SK-N-SH treated with all-trans-retinoic acid at 6 μM for 48 hours (cell line): ENCODE measurements around the gene PLCH2.

ENCODE experiments used
- ARNTL ChIP-seq: fragments of 450-650 bp; formaldehyde crosslinking; IDR thresholded peaks from 2 replicates; pipeline ENCODE4 v1.5.0; 2020; ENCODE audit warnings: low read depth, mild to moderate bottlenecking, moderate library complexity, borderline replicate concordance
- CREB5 ChIP-seq: fragments of 250-450 bp; sonication (Bioruptor Pico); IDR thresholded peaks from 2 replicates; pipeline ENCODE4 v1.5.1; 2020; ENCODE audit warnings: low read depth, mild to moderate bottlenecking, moderate library complexity
- GLIS3 ChIP-seq: fragments of 250-450 bp; sonication (Bioruptor Pico); IDR thresholded peaks from 2 replicates; pipeline ENCODE4 v1.5.0; 2020; ENCODE audit warnings: mild to moderate bottlenecking, moderate library complexity
- ISL1 ChIP-seq: fragments of 250-450 bp; sonication (Bioruptor Pico); IDR thresholded peaks from 2 replicates; pipeline ENCODE4 v2.1.2; 2022; ENCODE audit warnings: mild to moderate bottlenecking, moderate library complexity
- PATZ1 ChIP-seq: fragments of 250-450 bp; sonication (Bioruptor Pico); IDR thresholded peaks from 2 replicates; pipeline ENCODE4 v1.8.0; 2020; ENCODE audit warnings: mild to moderate bottlenecking, moderate library complexity, borderline replicate concordance
- RARB ChIP-seq: fragments of 250-450 bp; sonication (Bioruptor Pico); IDR thresholded peaks from 2 replicates; pipeline ENCODE4 v1.8.0; 2021; ENCODE audit warnings: mild to moderate bottlenecking, moderate library complexity
- ZC3H10 ChIP-seq: fragments of 250-450 bp; sonication (Bioruptor Pico); IDR thresholded peaks from 2 replicates; pipeline ENCODE4 v1.5.1; 2021; ENCODE audit warnings: mild to moderate bottlenecking, moderate library complexity
- ZNF565 ChIP-seq: fragments of 450-650 bp; formaldehyde crosslinking; conservative IDR thresholded peaks from 2 replicates; pipeline ENCODE4 v1.5.0; 2020; ENCODE audit warnings: low read depth, mild to moderate bottlenecking, moderate library complexity
- ZNF8 ChIP-seq: fragments of 450-650 bp; formaldehyde crosslinking; IDR thresholded peaks from 2 replicates; pipeline ENCODE4 v1.5.0; 2020; ENCODE audit warnings: mild to moderate bottlenecking, moderate library complexity

GRCh38 chr1:2534315-2534686 is 58.2 kb downstream of the PLCH2 start:
- no peak for TF ChIP-seq GLIS3 (CRISPR knock-in tag)
- TF ChIP-seq ISL1 (CRISPR knock-in tag) = no peak
- no peak for TF ChIP-seq PATZ1 (CRISPR knock-in tag)
- TF ChIP-seq ARNTL (CRISPR knock-in tag) = no peak
- no peak for TF ChIP-seq RARB (CRISPR knock-in tag)
- no peak for TF ChIP-seq ZC3H10 (CRISPR knock-in tag)
- no peak for TF ChIP-seq CREB5
- no peak for TF ChIP-seq ZNF8 (CRISPR knock-in tag)
- no peak for TF ChIP-seq ZNF565 (CRISPR knock-in tag)
